Measurements from ENCODE around the gene MBP.

MBP gene

GRCh38 chr18:77140439-77141109 lies 8.0 kb upstream of the MBP start:
- Histone ChIP-seq H3K27me3 (ENCODE audit: insufficient read depth, low read length) (no peaks in the 10 kb centered on the region), H3K4me1 (ENCODE audit: insufficient read depth, low read length, severe bottlenecking) (peaks cover 8% of the 10 kb centered on the region), H4K20me1 (ENCODE audit: insufficient read depth, low read length) (no peaks in the 10 kb centered on the region), H3K9me3 (ENCODE audit: low read length) (peaks cover 14% of the 10 kb centered on the region), H3F3A (ENCODE audit: insufficient read depth, low read length) (no peaks in the 10 kb centered on the region), H3K4me3 (ENCODE audit: low read depth, low read length, poor library complexity, severe bottlenecking) (no peak overlapping the region), H3K36me3 (ENCODE audit: insufficient read depth, low read length) (no peaks in the 10 kb centered on the region; the same call in 1 of the 2 replicates), H3K4me2 (ENCODE audit: low read length) (no peak overlapping the region), H2AFZ (ENCODE audit: low read length) (no peak overlapping the region), H3K27ac (ENCODE audit: low read depth, low read length, poor library complexity, severe bottlenecking) (no peak overlapping the region), H3K9ac (ENCODE audit: low read length) (no peak overlapping the region), H3K79me2 (ENCODE audit: insufficient read depth, low read length) (no peaks in the 10 kb centered on the region), H3K9me2 (ENCODE audit: low read depth, low read length) (no peaks in the 10 kb centered on the region)
- no peak for TF ChIP-seq EZH2 (IDR thresholded peaks at IDR 0.05; ENCODE audit: borderline replicate concordance, low read length)
- no peak for TF ChIP-seq CTCF (IDR thresholded peaks at IDR 0.05; ENCODE audit: low read length)

GRCh38 chr18:77140030-77140429 lies 7.4 kb upstream of the MBP start:
- no peaks in the 10 kb centered on the region for H3F3A ChIP-seq (ENCODE audit: insufficient read depth, low read length)
- H4K20me1 ChIP-seq (ENCODE audit: insufficient read depth, low read length): no peaks in the 10 kb centered on the region
- no peak overlapping the region for H3K4me2 ChIP-seq (ENCODE audit: low read length)
- H3K79me2 ChIP-seq (ENCODE audit: insufficient read depth, low read length): no peaks in the 10 kb centered on the region
- no peak overlapping the region for H3K9ac ChIP-seq (ENCODE audit: low read length)
- H3K4me3 ChIP-seq (ENCODE audit: low read depth, low read length, poor library complexity, severe bottlenecking): no peak overlapping the region
- H3K9me2 ChIP-seq (ENCODE audit: low read depth, low read length): no peaks in the 10 kb centered on the region
- H3K27ac ChIP-seq (ENCODE audit: low read depth, low read length, poor library complexity, severe bottlenecking): no peak overlapping the region
- no peak overlapping the region for H2AFZ ChIP-seq (ENCODE audit: low read length)
- no peaks in the 10 kb centered on the region for H3K27me3 ChIP-seq (ENCODE audit: insufficient read depth, low read length)
- TF ChIP-seq CTCF (IDR thresholded peaks at IDR 0.05; ENCODE audit: low read length): no peak
- TF ChIP-seq EZH2 (IDR thresholded peaks at IDR 0.05; ENCODE audit: borderline replicate concordance, low read length): no peak
- peaks cover 14% of the 10 kb centered on the region for H3K9me3 ChIP-seq (ENCODE audit: low read length)
- H3K4me1 ChIP-seq (ENCODE audit: insufficient read depth, low read length, severe bottlenecking): peaks cover 10% of the 10 kb centered on the region
- no peaks in the 10 kb centered on the region; the same call in 1 of the 2 replicates for H3K36me3 ChIP-seq (ENCODE audit: insufficient read depth, low read length)

GRCh38 chr18:77139619-77140018 lies 7.0 kb upstream of the MBP start:
- Histone ChIP-seq H2AFZ (ENCODE audit: low read length) (no peak overlapping the region), H3K9ac (ENCODE audit: low read length) (no peak overlapping the region), H3K27me3 (ENCODE audit: insufficient read depth, low read length) (no peaks in the 10 kb centered on the region), H3K79me2 (ENCODE audit: insufficient read depth, low read length) (no peaks in the 10 kb centered on the region), H3K36me3 (ENCODE audit: insufficient read depth, low read length) (no peaks in the 10 kb centered on the region; the same call in 1 of the 2 replicates), H3K27ac (ENCODE audit: low read depth, low read length, poor library complexity, severe bottlenecking) (no peak overlapping the region), H4K20me1 (ENCODE audit: insufficient read depth, low read length) (no peaks in the 10 kb centered on the region), H3K4me2 (ENCODE audit: low read length) (no peak overlapping the region), H3K4me3 (ENCODE audit: low read depth, low read length, poor library complexity, severe bottlenecking) (no peak overlapping the region), H3K9me3 (ENCODE audit: low read length) (peaks cover 10% of the 10 kb centered on the region), H3K9me2 (ENCODE audit: low read depth, low read length) (no peaks in the 10 kb centered on the region), H3F3A (ENCODE audit: insufficient read depth, low read length) (no peaks in the 10 kb centered on the region), H3K4me1 (ENCODE audit: insufficient read depth, low read length, severe bottlenecking) (peaks cover 11% of the 10 kb centered on the region)
- TF ChIP-seq CTCF (IDR thresholded peaks at IDR 0.05; ENCODE audit: low read length) (no peak), EZH2 (IDR thresholded peaks at IDR 0.05; ENCODE audit: borderline replicate concordance, low read length) (no peak)
